ENCODE data around the gene IRGQ. TPM values are rescaled to one million over a fixed set of nuclear protein-coding genes. Genes with fewer than 3 reads are reported as not detected.
"Not testable (repeated sequence)": the region's sequence is repeated elsewhere in the genome, so short reads cannot be mapped to it uniquely, and the experiment has no call there.

Gene IRGQ, protein sequence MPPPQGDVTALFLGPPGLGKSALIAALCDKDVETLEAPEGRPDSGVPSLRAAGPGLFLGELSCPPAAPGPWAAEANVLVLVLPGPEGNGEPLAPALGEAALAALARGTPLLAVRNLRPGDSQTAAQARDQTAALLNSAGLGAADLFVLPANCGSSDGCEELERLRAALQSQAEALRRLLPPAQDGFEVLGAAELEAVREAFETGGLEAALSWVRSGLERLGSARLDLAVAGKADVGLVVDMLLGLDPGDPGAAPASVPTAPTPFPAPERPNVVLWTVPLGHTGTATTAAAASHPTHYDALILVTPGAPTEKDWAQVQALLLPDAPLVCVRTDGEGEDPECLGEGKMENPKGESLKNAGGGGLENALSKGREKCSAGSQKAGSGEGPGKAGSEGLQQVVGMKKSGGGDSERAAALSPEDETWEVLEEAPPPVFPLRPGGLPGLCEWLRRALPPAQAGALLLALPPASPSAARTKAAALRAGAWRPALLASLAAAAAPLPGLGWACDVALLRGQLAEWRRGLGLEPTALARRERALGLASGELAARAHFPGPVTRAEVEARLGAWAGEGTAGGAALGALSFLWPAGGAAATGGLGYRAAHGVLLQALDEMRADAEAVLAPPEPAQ
- 105 TPM for total RNA-seq

GRCh38 chr19:43595999-43596841, at the start of gene IRGQ, which contains the start of gene ZNF576:
TSS of gene IRGQ (minus strand) at chr19:43596134. CDS start at chr19:43595338, 796 bp downstream.
TSS of gene ZNF576 (plus strand) at chr19:43596595. CDS start at chr19:43597109, 514 bp downstream.
- DNase-seq, result peak; percentile 98

- DNase-seq, result no peak
Observed at GRCh38 chr19:43644181-43644580, 48.2 kb upstream of the IRGQ start.

DNA sequence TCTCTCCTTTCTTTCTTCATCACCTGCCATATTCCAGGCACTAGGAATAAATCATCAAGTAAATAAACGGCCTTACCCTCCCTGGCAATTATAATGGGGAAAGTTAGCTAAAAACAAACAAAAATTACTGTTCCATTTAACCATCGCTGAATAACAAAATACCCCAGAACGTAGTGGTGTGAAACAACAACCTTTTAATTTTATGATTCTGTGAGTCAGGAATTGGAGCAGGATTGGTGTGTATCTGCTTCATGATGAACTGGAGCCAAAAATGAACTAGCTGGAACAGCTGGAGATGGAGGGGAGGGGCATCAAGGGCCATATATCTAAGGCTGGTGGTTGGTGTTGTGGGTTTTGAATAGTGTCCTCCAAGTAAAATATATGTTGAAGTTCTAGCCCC, 47.4 kb upstream of the IRGQ start:
- DNase-seq, result no peak

DNA sequence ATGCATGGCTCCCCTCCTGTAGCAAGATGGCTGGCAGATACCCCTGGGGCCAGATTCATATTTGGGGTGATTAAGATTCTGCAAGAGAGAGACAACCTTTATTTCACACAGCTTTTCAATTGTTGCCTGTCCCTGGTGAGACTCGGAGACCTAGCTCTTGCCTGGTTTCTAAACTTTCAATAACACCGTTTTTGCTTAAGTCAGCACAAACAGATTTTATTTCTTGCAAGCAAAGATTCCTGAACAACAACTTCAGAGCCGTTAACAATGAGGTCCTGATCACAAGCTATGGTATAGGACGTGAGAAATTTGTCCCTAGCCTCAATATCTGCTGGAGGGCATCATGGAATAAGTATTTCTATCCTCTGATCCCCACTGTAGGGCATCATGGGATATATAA, 46.6 kb upstream of the IRGQ start:
- DNase-seq, result no peak

DNA sequence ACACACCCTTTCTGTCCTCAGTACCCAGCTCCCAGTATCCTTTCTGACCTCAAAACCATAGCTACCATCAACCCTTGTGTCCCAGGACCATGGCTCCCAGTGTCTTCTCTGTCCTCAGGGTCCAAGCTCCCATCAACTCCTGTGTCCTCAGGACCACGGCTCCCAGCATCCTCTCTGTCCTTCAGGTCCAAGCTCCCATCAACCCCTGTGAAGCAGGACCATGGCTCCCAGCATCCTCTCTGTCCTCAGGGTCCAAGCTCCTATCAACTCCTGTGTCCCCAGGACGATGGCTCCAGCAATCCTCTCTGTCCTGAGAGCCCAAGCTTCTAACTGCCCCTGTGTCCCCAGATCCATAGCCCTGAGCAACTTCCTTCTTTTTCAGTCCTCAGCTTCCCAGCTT, 45.4 kb upstream of the IRGQ start:
- DNase-seq, result no peak

- no peak for DNase-seq
Observed at GRCh38 chr19:43640424-43640757, 44.5 kb upstream of the IRGQ start.

GRCh38 chr19:43639519-43640423, 43.8 kb upstream of the IRGQ start, which contains the start of gene CADM4:
TSS of gene CADM4 (minus strand) at chr19:43639850. CDS start at chr19:43639790, 60 bp downstream.
- peak; percentile 26 for DNase-seq

DNA sequence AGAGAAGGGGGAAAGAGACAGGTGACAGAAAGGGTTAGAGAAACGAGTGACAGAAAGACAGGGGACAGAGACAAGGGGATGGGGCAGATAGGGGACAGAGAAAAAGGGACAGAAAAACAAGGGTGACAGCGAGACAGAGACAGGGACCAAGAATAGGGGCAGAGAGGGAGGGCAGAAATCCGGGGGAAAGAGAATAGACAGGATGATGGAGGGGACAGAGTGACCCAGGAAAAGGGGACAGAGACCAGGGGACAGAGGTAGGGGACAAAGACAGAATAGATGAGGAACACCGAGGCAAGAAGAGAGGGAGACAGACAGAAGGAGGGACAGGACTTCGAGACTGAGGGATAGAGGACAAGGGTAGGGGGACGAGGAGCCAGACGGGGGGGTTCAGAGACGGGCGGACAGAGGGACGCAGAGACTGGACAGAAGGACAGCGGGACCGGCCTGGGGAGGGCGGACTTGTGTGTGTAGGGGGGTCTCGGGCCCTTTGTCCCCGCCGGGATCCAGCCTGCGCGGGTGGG, 43.1 kb upstream of the IRGQ start:
- DNase-seq, result no peak

DNA sequence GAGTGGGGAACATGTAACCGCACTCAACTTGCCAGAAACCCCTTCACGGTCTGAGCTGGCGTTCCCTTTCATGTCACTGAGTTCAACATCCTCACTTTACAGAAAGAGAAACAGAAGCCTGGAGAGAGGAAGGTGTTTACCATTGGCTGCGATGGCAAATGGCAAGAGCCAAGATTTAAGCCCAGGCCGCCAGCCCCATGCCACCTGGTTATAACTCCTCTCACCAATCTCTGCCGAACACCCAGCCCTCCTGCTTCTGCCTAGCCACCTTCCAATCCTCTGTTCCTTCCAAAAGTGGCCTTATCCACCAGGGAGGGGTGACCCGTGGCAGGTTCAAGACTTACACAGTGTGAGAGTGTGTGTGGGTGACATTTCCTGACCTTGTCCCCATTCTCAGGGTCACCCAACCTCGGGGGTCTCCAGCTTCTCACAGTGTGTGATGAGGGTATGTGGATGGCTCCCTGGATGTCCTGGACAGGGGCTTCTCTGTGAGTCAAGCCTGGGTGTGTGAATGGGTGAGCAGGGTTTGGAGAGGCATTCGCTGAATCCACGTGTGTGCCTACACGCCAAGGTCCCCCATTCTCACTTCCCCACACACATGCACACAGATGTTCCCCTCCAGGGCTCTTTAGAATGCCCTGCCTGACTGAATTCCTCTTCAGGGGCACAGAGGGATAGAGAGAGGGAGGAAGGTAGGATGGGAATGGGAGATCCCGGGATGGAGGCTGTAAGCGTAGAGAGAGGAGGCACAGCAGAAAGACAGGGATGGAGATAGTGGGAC, 42.5 kb upstream of the IRGQ start:
- DNase-seq, result no peak

GRCh38 chr19:43636121-43636683, 40.3 kb upstream of the IRGQ start:
- peak; percentile 37 for DNase-seq

DNA sequence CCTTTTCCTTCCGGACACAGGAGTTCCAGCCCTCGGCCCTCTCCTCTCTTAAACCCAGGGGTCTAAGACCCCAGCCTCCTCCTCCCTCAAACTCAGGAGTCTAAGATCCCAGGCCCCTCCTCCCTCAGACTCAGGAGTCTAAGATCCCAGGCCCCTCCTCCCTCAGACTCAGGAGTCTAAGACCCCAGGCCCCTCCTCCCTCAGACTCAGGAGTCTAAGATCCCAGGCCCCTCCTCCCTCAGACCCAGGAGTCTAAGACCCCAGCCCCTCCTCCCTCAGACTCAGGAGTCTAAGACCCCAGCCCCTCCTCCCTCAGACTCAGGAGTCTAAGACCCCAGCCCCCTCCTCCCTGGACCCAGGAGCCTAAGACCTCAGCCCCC, 39.6 kb upstream of the IRGQ start:
- DNase-seq, result not testable (repeated sequence)

- DNase-seq, result peak; percentile 48
Observed at GRCh38 chr19:43634872-43635560, 39.1 kb upstream of the IRGQ start.

DNA sequence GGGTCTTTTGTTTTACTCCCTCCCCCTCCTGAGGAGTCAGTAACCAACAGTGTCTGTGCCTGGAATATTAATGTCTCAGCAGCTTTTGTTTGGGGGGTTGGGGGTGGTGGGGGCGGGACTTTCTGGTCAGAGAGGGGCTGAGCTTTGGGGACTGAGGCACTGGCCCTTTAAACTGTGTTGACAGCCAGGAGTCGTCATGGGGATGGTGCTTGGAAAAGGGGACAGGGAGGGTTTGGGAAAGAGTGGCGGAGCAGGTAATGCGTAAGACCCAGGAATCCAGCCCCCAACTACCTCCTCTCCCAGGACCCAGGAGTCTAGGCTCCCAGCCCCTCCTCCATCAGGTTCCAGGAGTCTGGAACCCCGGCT, 38.6 kb upstream of the IRGQ start:
- DNase-seq, result peak; percentile 25

DNA sequence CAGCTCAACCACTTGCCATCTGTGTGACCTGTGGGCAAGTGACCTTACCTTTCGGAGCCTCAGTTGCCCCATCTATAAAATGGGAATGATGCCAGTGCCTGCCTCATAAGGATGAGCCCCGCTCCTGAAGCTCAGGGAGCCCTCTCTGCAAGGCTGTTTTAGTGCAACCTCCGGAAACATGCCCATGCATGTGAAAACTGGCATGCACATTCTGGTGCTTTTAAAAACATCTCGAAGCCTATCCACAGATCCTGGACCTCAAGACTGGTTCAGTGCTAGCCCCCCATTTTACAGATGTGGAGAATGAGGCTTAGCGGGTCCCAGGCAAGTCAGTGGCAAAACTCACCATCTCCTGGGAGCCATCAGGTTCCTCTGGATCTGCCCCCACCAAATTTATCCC, 38.1 kb upstream of the IRGQ start:
- DNase-seq, result no peak

DNA sequence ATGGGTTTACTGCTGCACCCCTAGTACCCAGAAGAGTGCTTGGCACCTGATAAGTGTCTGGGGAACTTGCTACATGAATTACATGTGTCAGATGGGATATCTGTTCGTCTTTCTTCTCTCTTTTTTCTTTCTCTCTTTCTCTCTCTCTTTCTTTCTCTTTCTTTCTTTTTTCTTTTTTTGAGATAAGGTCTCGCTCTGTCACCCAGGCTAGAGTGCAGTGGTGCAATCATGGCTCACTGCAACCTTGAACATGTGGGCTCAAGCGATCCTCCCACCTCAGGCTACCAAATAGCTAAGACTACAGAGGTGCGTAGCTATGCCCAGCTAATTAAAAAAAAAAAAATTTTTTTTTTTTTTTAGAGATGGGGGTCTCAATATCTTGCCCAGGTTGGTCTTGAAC, 37.6 kb upstream of the IRGQ start:
- DNase-seq, result no peak

DNA sequence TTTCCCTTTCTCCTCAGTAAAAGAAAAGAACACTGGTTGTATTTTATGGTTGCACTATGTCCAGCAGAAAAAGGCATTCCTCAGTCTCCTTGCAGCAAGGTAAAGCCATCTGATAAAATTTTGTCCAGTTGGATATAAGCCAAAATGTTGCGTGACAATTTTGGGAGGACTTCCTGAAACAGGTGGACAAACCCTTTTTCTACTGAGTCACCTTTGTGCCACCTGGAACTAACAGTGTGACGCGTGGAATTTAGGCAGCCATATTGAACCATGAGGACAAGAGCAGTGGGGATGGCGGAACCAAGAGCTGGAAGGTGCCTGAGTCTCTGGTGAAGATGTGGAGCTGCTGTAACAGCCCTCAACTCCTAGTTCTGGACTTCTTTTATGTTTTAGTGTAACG, 35.6 kb upstream of the IRGQ start:
- DNase-seq, result no peak

GRCh38 chr19:43628646-43629326, 32.9 kb upstream of the IRGQ start:
- no peak for DNase-seq

DNA sequence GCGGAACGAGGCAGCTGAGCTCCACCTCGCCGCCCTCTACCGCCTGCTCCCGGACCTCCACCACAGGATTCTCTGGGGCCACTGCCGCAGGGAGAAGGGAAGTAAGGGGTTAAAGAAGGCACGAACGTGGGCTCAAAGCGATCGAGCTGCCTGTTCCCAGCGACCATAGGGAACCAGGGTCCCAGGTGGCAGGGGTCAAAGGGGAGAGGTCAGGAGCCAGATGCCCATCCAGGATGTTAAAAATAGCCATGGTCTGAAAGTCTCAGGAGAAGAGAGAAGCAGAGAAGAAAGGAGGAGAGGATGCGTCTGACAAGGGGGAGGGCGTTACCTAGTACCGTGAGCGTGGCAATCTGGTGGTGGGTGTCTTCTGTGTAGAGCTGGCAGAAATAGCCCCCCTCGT, 30.9 kb upstream of the IRGQ start:
- no peak for DNase-seq

DNA sequence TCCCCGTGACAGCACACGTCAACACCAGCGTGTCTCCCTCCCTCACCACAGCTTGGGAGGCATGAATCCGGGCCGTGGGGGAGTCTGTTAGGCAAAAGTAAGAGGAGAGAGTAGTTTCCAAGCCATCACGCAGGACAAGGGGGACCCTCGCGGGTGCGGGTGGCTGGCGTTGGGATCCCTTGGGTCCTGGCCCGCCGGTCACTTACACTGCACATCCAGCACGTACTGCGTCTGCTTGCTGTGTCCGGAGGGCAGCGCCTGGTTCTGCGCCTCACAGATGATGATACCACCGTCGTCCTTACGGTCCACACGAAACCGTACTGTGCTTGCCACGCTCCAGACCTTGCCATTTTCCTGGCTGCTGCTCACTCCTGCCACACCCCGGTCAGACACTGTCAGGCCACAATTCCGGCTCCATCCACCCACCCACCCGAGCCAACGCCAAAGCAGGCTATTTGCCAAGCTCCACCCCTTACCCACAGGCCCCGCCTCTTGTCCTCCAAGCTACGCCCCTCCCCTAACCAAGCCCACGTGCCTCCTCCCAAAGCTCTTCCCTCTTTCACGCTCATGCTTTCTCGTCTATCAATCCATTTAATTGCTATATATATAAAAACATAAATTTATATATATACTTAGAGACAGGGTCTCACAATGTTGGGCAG, 30.1 kb upstream of the IRGQ start:
- DNase-seq, result no peak

All from occipital lobe (tissue), 2 donors.